Lung (tissue), 12 donors: ENCODE measurements around the gene CHPF. TPM values are rescaled to one million over a fixed set of nuclear protein-coding genes. Genes with fewer than 3 reads are reported as not detected.

ENCODE experiments used
- ATAC-seq: fragments of 200-7000 bp; cut with Tn5 transposase; one replicate; pipeline ENCODE4 v1.9.1; 2020; ENCODE audit warnings: moderate number of reproducible peaks; ENCODE audit not compliant: insufficient read depth, low FRiP score
- DNase-seq, 3 donors: peaks; one replicate each; pipeline ENCODE4 v3.0.0-alpha.2; 2013 to 2017
- H3K27ac ChIP-seq, 2 donors: one replicate each; pipeline ENCODE4 v1.5.1; 2013; ENCODE audit warnings: mild to moderate bottlenecking in 2 of 2, moderate library complexity in 2 of 2, control low read depth in 1 of 2, inconsistent platforms in 1 of 2, low read depth in 1 of 2, low read length in 1 of 2
- H3K27me3 ChIP-seq, 3 donors: one replicate each; pipeline ENCODE4 v1.5.1; 2013; ENCODE audit warnings: low read length in 2 of 3; ENCODE audit not compliant: control insufficient read depth in 3 of 3, insufficient read depth in 3 of 3
- H3K36me3 ChIP-seq, 4 donors: one replicate each; pipeline ENCODE4 v1.5.1; 2013; ENCODE audit warnings: low read length in 4 of 4, mild to moderate bottlenecking in 1 of 4, moderate library complexity in 1 of 4; ENCODE audit not compliant: control insufficient read depth in 4 of 4, insufficient read depth in 4 of 4
- H3K4me1 ChIP-seq, 5 donors: one replicate each; pipeline ENCODE4 v1.5.1; 2013; ENCODE audit warnings: low read length in 5 of 5, mild to moderate bottlenecking in 2 of 5, moderate library complexity in 1 of 5; ENCODE audit not compliant: control insufficient read depth in 5 of 5, insufficient read depth in 5 of 5
- H3K4me3 ChIP-seq: one replicate; pipeline ENCODE4 v1.5.1; 2013; ENCODE audit warnings: mild to moderate bottlenecking, control low read depth, moderate library complexity
- H3K9ac ChIP-seq, 2 donors: one replicate each; pipeline ENCODE4 v1.5.1; 2013; ENCODE audit warnings: low read length in 2 of 2, control low read depth in 1 of 2; ENCODE audit not compliant: insufficient read depth in 1 of 2
- H3K9me3 ChIP-seq, 4 donors: one replicate each; pipeline ENCODE4 v1.5.1; 2013; ENCODE audit warnings: low read length in 3 of 4, mild to moderate bottlenecking in 1 of 4, moderate library complexity in 1 of 4; ENCODE audit not compliant: control insufficient read depth in 4 of 4, insufficient read depth in 3 of 4
- WGBS, 2 donors: extraction: QIAGEN DNeasy Blood & Tissue Kit; methylation state at CpG; one replicate each; pipeline ENCODE4 v1.1.7; 2013; 5-methylcytosine and 5-hydroxymethylcytosine counted together
- polyA plus RNA-seq, 2 donors: library from polyadenylated mRNA; stranded (reverse); fragments of 200-250 nt; gene quantifications; one replicate each; pipeline ENCODE4 v1.2.1, GENCODE V29; 2013
- total RNA-seq, 2 donors: library from RNA; depleted of rRNA in 1 of 2; stranded (reverse); fragments of >200 nt in 1 of 2; gene quantifications; one replicate each; pipeline ENCODE4 v1.2.1, GENCODE V29; 2014 to 2021
- TF ChIP-seq, protein P1 (sequence below): IDR thresholded peaks from 2 replicates; pipeline ENCODE4 v1.5.1; 2012; ENCODE audit warnings: mild to moderate bottlenecking; ENCODE audit errors: control extremely low read depth, extremely low read depth
- donor health status: control.
- donor health status: control.
- donor health status: Bipolar disorder and iron deficiency.
- donor health status: healthy.
- donor health status: DM: yes; HTN: yes; CAD: no.

The CHPF gene
- total and polyA plus RNA-seq, 4 donors = 42.7 to 89.6 (median 58.1) TPM

DNA sequence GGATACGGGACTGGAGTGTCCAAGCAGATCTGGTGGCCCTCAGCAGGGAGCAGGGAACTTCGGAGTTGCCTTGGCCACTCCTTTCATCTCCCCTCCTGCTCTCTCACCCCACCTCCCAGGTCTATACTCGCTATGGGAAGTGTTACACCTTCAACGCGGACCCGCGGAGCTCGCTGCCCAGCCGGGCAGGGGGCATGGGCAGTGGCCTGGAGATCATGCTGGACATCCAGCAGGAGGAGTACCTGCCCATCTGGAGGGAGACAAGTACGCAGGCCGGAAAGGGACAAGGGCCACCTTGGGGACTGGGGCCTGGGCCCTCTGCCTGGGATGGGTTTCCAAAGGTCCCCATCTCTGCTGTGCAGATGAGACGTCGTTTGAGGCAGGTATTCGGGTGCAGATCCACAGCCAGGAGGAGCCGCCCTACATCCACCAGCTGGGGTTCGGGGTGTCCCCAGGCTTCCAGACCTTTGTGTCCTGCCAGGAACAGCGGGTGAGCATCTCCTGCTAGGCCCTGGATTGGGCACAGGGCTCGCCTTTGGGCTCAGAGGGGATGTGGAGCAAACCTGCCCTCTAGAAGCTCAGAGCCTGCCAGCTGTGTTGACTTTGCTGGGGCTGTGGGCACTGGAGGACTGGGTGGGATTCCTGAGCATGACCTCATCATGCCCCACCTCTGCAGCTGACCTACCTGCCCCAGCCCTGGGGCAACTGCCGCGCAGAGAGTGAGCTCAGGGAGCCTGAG lies 11.8 kb downstream of the CHPF start:
- Histone ChIP-seq H3K4me1 (peaks cover 0 to 12% (median 0%) of the 10 kb centered on the region in 5 donors), H3K4me3 (no peak overlapping the region), H3K27me3 (peaks cover 0 to 32% (median 22%) of the 10 kb centered on the region in 3 donors), H3K36me3 (no peaks in the 10 kb centered on the region), H3K27ac (no peak overlapping the region), H3K9me3 (no peaks in the 10 kb centered on the region), H3K9ac (no peak overlapping the region)
- TF ChIP-seq, protein P1, sequence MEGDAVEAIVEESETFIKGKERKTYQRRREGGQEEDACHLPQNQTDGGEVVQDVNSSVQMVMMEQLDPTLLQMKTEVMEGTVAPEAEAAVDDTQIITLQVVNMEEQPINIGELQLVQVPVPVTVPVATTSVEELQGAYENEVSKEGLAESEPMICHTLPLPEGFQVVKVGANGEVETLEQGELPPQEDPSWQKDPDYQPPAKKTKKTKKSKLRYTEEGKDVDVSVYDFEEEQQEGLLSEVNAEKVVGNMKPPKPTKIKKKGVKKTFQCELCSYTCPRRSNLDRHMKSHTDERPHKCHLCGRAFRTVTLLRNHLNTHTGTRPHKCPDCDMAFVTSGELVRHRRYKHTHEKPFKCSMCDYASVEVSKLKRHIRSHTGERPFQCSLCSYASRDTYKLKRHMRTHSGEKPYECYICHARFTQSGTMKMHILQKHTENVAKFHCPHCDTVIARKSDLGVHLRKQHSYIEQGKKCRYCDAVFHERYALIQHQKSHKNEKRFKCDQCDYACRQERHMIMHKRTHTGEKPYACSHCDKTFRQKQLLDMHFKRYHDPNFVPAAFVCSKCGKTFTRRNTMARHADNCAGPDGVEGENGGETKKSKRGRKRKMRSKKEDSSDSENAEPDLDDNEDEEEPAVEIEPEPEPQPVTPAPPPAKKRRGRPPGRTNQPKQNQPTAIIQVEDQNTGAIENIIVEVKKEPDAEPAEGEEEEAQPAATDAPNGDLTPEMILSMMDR = no peak
- 69 to 79% methylated on average over 20 of the region's 20 CpGs for WGBS, 2 donors
- DNase-seq (no peak), ATAC-seq (no peak)

GRCh38 chr2:219530048-219530963 lies 13.3 kb downstream of the CHPF start:
- Histone ChIP-seq H3K36me3 (no peaks in the 10 kb centered on the region), H3K27ac (no peak overlapping the region), H3K9me3 (no peaks in the 10 kb centered on the region), H3K27me3 (peaks cover 0 to 43% (median 22%) of the 10 kb centered on the region in 3 donors), H3K4me3 (no peak overlapping the region), H3K4me1 (peaks cover 0 to 25% (median 0%) of the 10 kb centered on the region in 5 donors), H3K9ac (no peak overlapping the region)
- ATAC-seq (peak; percentile 93), DNase-seq (peak; percentile 89 to 93 (median 92))
- 15% methylated on average over 21 of the region's 21 CpGs for WGBS, 2 donors
- TF ChIP-seq, protein P1 = peak; percentile 96

DNA sequence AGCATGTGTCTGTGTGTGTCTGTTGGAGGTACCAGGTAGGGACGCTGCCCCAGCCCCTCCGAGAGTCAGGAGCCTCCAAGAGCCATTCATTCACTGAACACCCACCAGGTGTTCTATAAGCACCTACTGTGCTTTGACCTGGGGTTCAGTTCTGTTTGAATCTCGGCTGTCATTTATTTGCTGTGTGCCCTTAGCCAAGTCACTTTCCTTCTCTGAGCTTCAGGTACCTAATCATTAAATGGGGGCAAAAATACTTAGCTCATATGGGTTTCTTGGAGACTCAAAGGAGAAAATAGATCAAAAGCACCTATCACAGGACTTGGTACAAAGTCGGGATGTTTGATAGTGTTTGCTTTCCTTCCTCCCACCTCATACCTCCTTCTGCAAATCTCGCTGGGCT lies 16.1 kb downstream of the CHPF start:
- no peaks in the 10 kb centered on the region for H3K36me3 ChIP-seq
- H3K9ac ChIP-seq = no peak overlapping the region
- no peak for ATAC-seq
- WGBS, 2 donors = 55 to 64% methylated on average over 5 of the region's 5 CpGs
- H3K4me3 ChIP-seq = no peak overlapping the region
- DNase-seq = no peak
- H3K4me1 ChIP-seq = peaks cover 0 to 33% (median 0%) of the 10 kb centered on the region in 5 donors
- TF ChIP-seq, protein P1 = no peak
- H3K9me3 ChIP-seq = peaks cover 0 to 2% (median 0%) of the 10 kb centered on the region in 4 donors
- H3K27ac ChIP-seq = no peak overlapping the region
- peaks cover 0 to 59% (median 35%) of the 10 kb centered on the region in 3 donors for H3K27me3 ChIP-seq
